Subcutaneous adipose tissue (tissue), 4 donors: ENCODE data around the gene GALNT8. TPM values are rescaled to one million over a fixed set of nuclear protein-coding genes. Genes with fewer than 3 reads are reported as not detected.

Experiments
- CTCF ChIP-seq: fragments of 450-650 bp; IDR thresholded peaks from one replicate; pipeline ENCODE4 v1.5.1; 2016; ENCODE audit warnings: low read depth, mild to moderate bottlenecking, control low read depth, antibody characterized with exemption, moderate library complexity
- total RNA-seq, 4 donors: library from RNA; depleted of rRNA; stranded (reverse); fragments of >200 nt; gene quantifications; one replicate each; pipeline ENCODE4 v1.1.0, GENCODE V29; 2016

Gene GALNT8
- total RNA-seq, 4 donors from 2014 or later = 0.33 to 3.3 (median 1.3) TPM

- TF ChIP-seq CTCF = no peak
These were observed 64.3 kb downstream of the GALNT8 start for GRCh38 chr12:4784404-4785054.

- TF ChIP-seq CTCF = no peak
These were observed 66.6 kb downstream of the GALNT8 start for GRCh38 chr12:4786795-4787194.

GRCh38 chr12:4787965-4788364 is 67.8 kb downstream of the GALNT8 start:
- TF ChIP-seq CTCF = no peak

- TF ChIP-seq CTCF = no peak
These were observed 69.6 kb downstream of the GALNT8 start for GRCh38 chr12:4789776-4790175.

GRCh38 chr12:4791497-4791896 is 71.3 kb downstream of the GALNT8 start:
- TF ChIP-seq CTCF = no peak

GRCh38 chr12:4794491-4794890 is 74.3 kb downstream of the GALNT8 start:
- TF ChIP-seq CTCF = no peak

- TF ChIP-seq CTCF = no peak
These were observed 76.0 kb downstream of the GALNT8 start for GRCh38 chr12:4796216-4796615.
